ENCODE results near the gene MACROD2.

DNA sequence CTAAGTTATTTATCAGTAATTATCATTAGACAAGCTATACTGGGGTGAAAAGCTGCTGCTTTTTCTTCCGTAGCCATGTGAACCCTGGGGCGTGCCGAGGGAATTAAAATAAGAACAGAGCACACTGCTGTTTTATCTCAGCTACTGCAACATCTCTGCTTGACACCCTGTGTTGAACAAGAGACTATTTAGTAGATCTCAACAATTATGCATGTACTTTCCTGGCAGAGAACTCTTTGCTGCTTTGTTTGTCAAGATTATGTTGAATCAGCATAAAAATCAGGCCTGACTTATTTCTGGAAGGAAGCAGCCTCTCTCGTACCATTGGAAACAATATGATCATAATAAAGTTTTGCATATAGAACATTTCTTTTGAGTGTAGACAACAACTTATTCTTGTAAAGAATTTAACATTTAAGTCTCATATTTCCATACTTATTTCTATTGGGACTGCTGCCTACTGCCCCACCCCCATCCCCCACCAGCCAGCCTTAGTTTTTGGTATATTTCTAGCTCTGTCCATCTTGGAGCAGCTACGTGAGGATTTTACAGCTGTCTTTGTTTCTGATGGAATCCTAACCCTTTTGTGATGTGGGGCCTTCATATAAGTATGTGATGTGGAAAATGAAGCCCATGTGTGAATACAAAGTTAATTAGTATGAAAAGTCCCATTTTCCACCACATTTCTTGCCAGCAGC is 1566.5 kb downstream of the MACROD2 start:
- TF ChIP-seq TAF1 (IDR thresholded peaks at IDR 0.05; ENCODE audit: borderline replicate concordance, insufficient read depth, low read length) (no peak), POLR2AphosphoS5 (IDR thresholded peaks at IDR 0.05; ENCODE audit: low read depth, low read length) (no peak)
